ENCODE results near the gene ENTPD6.
"Not testable (repeated sequence)": the region's sequence is repeated elsewhere in the genome, so short reads cannot be mapped to it uniquely, and the experiment has no call there.

ENTPD6 gene

GRCh38 chr20:25158043-25158442 lies 37.5 kb upstream of the ENTPD6 start:
- no peak overlapping the region for H3K27ac ChIP-seq
- no peak for TF ChIP-seq CTCF (conservative IDR thresholded peaks at IDR 0.05)

GRCh38 chr20:25160467-25160866 lies 35.0 kb upstream of the ENTPD6 start:
- no peak for TF ChIP-seq CTCF (conservative IDR thresholded peaks at IDR 0.05)
- no peak overlapping the region for H3K27ac ChIP-seq

GRCh38 chr20:25160897-25161296 lies 34.6 kb upstream of the ENTPD6 start:
- H3K27ac ChIP-seq, result no peak overlapping the region
- no peak for TF ChIP-seq CTCF (conservative IDR thresholded peaks at IDR 0.05)

GRCh38 chr20:25165128-25165527 lies 30.4 kb upstream of the ENTPD6 start:
- no peak for TF ChIP-seq CTCF (conservative IDR thresholded peaks at IDR 0.05)
- no peak overlapping the region for H3K27ac ChIP-seq

- H3K27ac ChIP-seq, result not testable (repeated sequence)
These were observed 29.3 kb upstream of the ENTPD6 start for GRCh38 chr20:25166105-25166782.

- H3K27ac ChIP-seq, result no peak overlapping the region
- no peak for TF ChIP-seq CTCF (conservative IDR thresholded peaks at IDR 0.05)
These were observed 22.2 kb upstream of the ENTPD6 start for GRCh38 chr20:25173321-25173720.

GRCh38 chr20:25173886-25174308 lies 21.6 kb upstream of the ENTPD6 start:
- no peak overlapping the region for H3K27ac ChIP-seq
- TF ChIP-seq CTCF (conservative IDR thresholded peaks at IDR 0.05), result no peak

- no peak overlapping the region for H3K27ac ChIP-seq
- no peak for TF ChIP-seq CTCF (conservative IDR thresholded peaks at IDR 0.05)
These were observed 19.3 kb upstream of the ENTPD6 start for GRCh38 chr20:25176184-25176583.
